Ecto neural progenitor cell (in vitro differentiated cells): Measurements from ENCODE around the gene SMARCE1.

Experiments used
- DNase-seq: peaks from one replicate; pipeline ENCODE4 v3.0.0-alpha.2; 2018; ENCODE audit warnings: low spot score

The SMARCE1 gene

GRCh38 chr17:40645943-40646342 lies 1.7 kb downstream of the SMARCE1 start:
- no peak for DNase-seq

- DNase-seq: no peak
Measured at GRCh38 chr17:40645291-40645690, 2.3 kb downstream of the SMARCE1 start.

- no peak for DNase-seq
Measured at GRCh38 chr17:40637931-40638330, 9.7 kb downstream of the SMARCE1 start.

GRCh38 chr17:40633871-40634270 lies 13.7 kb downstream of the SMARCE1 start:
- DNase-seq: no peak

- no peak for DNase-seq
Measured at GRCh38 chr17:40632216-40632615, 15.4 kb downstream of the SMARCE1 start.

DNA sequence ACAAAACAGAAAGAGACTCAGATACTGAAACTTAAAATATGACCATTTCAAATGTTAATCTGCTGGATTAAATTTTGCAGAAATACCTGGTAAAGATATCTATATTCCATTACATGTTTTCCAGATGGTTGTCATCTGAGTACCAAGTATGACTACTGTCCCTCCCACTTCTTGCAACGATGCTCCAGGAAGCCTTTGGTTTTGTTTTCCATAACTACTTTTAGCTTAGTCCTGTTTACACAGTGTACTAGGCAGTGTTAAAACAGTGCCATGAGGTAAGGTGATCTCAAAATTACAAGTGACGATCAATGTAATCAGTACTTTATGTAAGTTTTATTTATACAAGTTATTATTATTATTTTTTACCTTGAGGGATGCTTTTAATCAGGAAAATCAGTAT lies 17.8 kb downstream of the SMARCE1 start:
- no peak for DNase-seq

DNA sequence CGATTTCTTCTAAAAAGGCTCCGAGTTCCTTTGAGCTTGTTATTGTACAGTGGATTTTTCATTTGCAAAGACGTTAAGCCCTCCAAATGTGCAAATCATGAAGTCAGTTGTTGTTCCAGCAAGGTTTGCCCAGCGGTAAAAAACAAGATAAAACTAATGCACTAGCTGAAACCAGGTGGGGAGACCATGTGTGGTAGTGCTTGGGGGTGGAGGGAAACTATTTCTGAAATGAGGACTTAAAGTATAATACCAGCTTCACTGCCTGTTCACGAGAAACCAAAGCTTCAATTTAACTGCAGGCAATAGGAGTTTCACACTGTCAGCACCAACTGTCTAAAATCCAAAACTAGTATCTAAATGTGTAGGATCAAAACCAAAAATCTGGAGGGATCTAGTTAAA lies 22.3 kb downstream of the SMARCE1 start:
- no peak for DNase-seq

DNA sequence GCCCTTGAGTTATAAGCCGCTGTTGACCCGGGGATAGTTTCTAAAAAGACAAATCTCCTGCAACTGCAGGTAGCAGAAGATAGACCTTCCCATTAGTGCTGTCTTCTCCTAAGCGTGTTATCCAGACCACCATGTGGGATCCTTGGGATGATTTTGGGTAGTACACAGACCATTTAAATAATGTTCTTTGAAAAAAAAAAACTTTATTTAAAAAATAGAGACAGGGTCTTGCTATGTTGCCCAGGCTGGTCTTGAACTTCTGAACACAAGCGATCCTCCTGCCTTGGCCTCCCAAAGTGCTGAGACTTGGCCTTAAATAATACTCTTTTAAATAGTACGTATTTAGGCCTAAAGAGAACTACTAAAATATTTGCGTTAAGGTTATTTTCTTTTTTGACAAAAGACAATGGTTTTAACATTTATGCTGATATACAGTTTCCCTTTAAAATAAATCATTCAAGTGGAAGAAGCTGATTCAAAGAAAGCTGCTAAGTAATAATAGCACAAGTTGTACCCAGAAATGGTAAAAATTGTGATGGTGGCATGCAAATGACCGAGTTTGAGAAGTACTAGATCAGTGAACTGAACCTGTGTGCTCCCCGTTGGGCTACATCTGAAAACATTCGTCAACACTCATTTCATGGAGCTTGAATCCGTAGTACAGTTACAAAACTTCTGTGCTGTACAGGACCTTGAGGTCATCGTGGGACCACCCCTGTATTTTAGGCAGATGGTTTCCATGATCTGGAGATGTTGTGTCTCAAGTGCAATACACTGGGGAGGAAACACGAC lies 24.0 kb downstream of the SMARCE1 start:
- no peak for DNase-seq

DNA sequence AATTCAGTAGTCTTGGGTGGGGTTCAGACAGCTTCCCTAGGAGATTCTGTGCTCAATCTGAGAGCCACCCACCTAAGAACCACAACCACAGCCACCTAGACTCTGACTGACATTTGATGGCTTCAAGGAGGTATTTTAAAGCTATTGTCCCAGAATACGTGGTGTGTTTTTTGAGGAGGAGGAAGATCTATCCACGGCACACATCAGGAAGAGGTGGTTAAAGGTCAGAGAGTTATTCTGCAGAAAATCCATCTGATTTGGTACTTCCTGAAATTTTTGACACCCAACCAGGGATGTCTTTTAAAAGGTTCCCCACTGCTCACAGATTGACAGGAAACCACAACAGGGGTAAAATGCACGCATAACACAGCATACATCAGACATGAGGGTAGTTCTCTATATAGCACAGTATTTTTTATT lies 25.1 kb downstream of the SMARCE1 start:
- DNase-seq: no peak

DNA sequence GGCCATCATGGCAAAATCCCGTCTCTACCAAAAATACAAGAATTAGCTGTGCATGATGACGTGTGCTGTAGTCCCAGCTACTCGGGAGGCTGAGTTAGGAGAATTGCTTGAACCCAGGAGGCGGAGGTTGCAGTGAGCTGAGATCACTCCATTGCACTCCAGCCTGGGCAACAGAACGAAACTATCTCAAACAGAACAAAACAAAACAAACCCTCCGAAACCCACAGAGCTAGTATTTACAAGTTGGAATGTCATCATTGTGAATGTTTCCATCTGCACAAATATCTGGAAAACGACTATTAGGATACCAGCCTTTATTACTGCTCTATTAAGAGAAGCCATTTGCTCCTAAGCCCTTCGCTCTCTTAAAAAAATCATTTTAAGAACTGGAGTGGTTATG lies 26.0 kb downstream of the SMARCE1 start:
- DNase-seq: no peak

- DNase-seq: no peak
Measured at GRCh38 chr17:40621019-40621418, 26.6 kb downstream of the SMARCE1 start.

DNA sequence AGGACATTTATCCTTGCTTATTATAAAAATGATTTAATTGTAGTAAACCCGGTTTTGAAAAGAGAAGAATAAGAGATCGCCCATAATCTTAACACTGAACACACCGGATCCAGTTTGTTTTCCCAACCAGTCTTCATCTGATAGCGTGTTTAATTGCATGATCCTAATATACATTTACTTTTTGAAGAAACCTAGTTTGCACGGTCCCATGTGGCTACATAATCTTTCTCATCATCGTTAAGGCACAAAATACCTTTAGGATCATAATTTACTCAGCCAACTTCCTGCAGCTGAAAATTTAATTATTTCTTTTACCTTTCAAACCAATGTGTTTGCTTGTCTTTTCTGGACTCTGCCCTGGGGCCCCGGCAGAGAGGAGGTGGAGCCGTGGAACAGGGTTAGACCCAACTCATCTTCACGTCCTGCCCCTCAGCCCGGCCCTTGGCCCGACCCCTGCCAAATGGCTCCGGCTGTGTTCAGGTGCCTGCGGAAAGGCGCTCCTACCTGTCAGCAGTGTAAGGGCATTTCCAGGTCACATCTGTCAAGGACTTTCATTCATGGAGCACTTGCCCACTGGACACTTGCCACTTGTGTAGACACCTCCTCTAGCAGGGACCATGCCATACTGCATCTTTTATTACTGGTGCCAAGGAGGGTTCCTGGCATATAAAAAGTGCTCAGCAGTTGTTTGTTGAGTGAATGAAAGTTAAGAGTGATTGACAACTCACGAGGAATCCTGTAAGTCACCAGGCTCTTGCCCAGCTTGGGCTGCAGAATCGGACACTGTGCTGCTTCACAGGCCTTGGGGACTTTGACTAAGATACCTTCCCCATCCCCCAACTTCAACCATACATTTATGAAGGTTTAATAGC lies 28.6 kb downstream of the SMARCE1 start:
- no peak for DNase-seq

- DNase-seq: no peak
Measured at GRCh38 chr17:40617678-40618240, 29.9 kb downstream of the SMARCE1 start.

GRCh38 chr17:40616592-40616991 lies 31.0 kb downstream of the SMARCE1 start:
- no peak for DNase-seq

- DNase-seq: no peak
Measured at GRCh38 chr17:40615841-40616476, 31.7 kb downstream of the SMARCE1 start.

DNA sequence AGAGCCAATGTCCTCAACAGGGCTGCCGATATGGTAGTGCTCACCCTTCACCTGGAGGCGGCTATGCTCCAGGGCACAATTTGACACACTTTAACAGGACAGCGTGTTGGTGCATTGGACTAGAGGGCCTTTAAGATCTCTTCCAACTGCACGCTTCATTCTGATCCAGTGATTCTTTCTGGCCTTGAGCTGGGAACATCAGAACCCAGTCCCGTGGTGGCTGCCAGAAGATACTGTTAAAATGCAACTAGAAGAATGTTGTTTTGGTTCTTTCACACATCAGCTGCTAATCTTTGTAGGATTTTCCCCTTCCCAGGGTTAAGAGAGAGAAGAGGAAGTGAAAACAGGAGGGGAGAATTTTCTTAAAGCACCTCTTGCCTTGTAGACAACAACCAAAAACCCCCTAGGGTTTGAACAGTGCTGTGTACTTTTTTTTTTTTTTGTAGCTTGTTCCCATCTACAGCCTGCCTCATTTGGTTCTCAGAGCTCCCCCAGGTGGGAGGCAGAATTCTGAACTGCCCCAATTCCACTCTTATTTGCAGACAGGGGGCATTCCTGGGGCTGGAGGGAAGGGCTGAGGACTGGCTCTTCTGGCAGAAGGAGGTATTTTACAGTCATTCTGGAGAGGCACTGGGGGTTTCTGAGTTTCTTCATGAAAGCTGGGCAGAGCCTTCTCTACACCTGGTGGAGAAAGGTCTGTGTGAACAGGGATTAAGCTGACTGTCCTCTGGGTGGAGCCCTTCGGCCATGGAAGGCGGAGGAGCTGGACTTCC lies 32.4 kb downstream of the SMARCE1 start:
- DNase-seq: peak; percentile 72

GRCh38 chr17:40614431-40615067 lies 33.1 kb downstream of the SMARCE1 start:
- DNase-seq: no peak

GRCh38 chr17:40613467-40614154 lies 34.0 kb downstream of the SMARCE1 start:
- DNase-seq: no peak

DNA sequence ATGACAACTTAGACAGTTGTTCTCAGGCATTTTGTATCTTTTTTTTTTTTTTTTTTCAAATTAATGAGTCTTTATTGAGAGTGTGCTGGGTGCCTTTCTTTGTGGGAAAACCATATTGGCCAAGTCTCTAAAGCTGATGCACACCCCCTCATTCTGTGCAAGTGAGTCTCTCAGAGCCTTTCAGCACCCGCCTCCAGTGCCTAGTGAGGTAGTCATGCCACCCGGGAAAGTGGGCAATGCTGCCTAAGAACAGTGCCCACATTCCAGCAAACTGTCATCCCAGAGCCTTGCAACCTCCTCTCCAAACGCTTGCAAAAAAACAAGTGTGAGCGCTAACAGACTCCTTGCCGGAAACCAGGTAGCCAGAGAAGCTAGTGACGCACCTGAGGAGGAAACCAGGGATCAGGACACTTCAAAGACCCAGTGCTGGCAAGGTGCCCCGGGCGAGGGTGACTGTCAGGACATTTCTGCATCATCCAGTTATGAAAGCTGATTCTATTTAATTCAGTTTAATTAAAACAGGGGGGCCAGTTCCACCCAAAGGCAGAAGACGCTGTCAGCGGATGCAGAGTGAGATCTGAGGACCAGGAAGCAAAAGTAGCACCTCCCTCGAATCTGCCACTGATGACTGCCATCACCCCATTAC lies 34.9 kb downstream of the SMARCE1 start:
- no peak for DNase-seq
